H9 (cell line): Measurements from ENCODE around the gene GPR107. TPM values are rescaled to one million over a fixed set of nuclear protein-coding genes. Genes with fewer than 3 reads are reported as not detected.

Experiments
- DNase-seq: peaks from one replicate; pipeline ENCODE4 v3.0.0-alpha.2; 2017
- H2AFZ ChIP-seq: one replicate; pipeline ENCODE4 v1.6.1; 2013; ENCODE audit warnings: mild to moderate bottlenecking, low read length, control low read depth, moderate library complexity
- H2AK5ac ChIP-seq: 2 replicates; pipeline ENCODE4 v1.6.1; 2013; ENCODE audit warnings: low read length, control low read depth, mixed read lengths; ENCODE audit not compliant: insufficient read length
- H2BK120ac ChIP-seq: one replicate; pipeline ENCODE4 v1.6.1; 2013; ENCODE audit warnings: low read depth, mild to moderate bottlenecking, low read length, control low read depth, inconsistent platforms; ENCODE audit not compliant: poor library complexity, severe bottlenecking
- H2BK12ac ChIP-seq: 2 replicates; pipeline ENCODE4 v1.6.1; 2013; ENCODE audit warnings: low read length, control low read depth, mixed read lengths, low read depth; ENCODE audit not compliant: insufficient read length
- H2BK15ac ChIP-seq: 2 replicates; pipeline ENCODE4 v1.6.1; 2013; ENCODE audit warnings: low read depth, low read length, control low read depth
- H2BK20ac ChIP-seq: one replicate; pipeline ENCODE4 v1.6.1; 2013; ENCODE audit warnings: low read depth, mild to moderate bottlenecking, low read length, control low read depth, inconsistent platforms; ENCODE audit not compliant: poor library complexity, severe bottlenecking
- H2BK5ac ChIP-seq: 2 replicates; pipeline ENCODE4 v1.6.1; 2013; ENCODE audit warnings: low read length, control low read depth, mixed read lengths; ENCODE audit not compliant: insufficient read length
- H3K14ac ChIP-seq: 2 replicates; pipeline ENCODE4 v1.6.1; 2013; ENCODE audit warnings: low read length, control low read depth; ENCODE audit not compliant: insufficient read depth
- H3K18ac ChIP-seq: 2 replicates; pipeline ENCODE4 v1.6.1; 2013; ENCODE audit warnings: low read depth, mild to moderate bottlenecking, mixed read lengths, low read length, control low read depth; ENCODE audit not compliant: insufficient read length
- H3K23ac ChIP-seq: 2 replicates; pipeline ENCODE4 v1.6.1; 2013; ENCODE audit warnings: low read length, control low read depth, mixed read lengths, low read depth; ENCODE audit not compliant: insufficient read length
- H3K23me2 ChIP-seq: 2 replicates; pipeline ENCODE4 v1.6.1; 2013; ENCODE audit warnings: low read depth, mild to moderate bottlenecking, mixed read lengths, low read length, control low read depth; ENCODE audit not compliant: insufficient read length, poor library complexity, severe bottlenecking
- H3K27ac ChIP-seq: 2 replicates; pipeline ENCODE4 v1.5.1; 2013; ENCODE audit warnings: low read length, control low read depth, mixed read lengths, low read depth; ENCODE audit not compliant: insufficient read length
- H3K27me3 ChIP-seq: 2 replicates; pipeline ENCODE4 v1.6.1; 2013; ENCODE audit warnings: low read length, control low read depth, inconsistent platforms; ENCODE audit not compliant: insufficient read depth
- H3K4ac ChIP-seq: 2 replicates; pipeline ENCODE4 v1.6.1; 2013; ENCODE audit warnings: low read depth, mild to moderate bottlenecking, control low read depth, inconsistent platforms, low read length, moderate library complexity
- H3K4me1 ChIP-seq: 2 replicates; pipeline ENCODE4 v1.6.1; 2013; ENCODE audit warnings: low read length, control low read depth, inconsistent platforms; ENCODE audit not compliant: insufficient read depth
- H3K4me2 ChIP-seq: 2 replicates; pipeline ENCODE4 v1.6.1; 2013; ENCODE audit warnings: low read length, control low read depth, mixed read lengths; ENCODE audit not compliant: insufficient read length, insufficient read depth
- H3K56ac ChIP-seq: 2 replicates; pipeline ENCODE4 v1.6.1; 2013; ENCODE audit warnings: low read depth, mild to moderate bottlenecking, mixed read lengths, low read length, control low read depth; ENCODE audit not compliant: insufficient read length
- H3K79me1 ChIP-seq: 2 replicates; pipeline ENCODE4 v1.6.1; 2013; ENCODE audit warnings: low read depth, mild to moderate bottlenecking, moderate library complexity, low read length, control low read depth, inconsistent platforms; ENCODE audit not compliant: insufficient read depth, poor library complexity, severe bottlenecking
- H3K79me2 ChIP-seq: 2 replicates; pipeline ENCODE4 v1.6.1; 2013; ENCODE audit warnings: low read length, control low read depth, inconsistent platforms; ENCODE audit not compliant: insufficient read depth
- H3K9ac ChIP-seq: 2 replicates; pipeline ENCODE4 v1.6.1; 2013; ENCODE audit warnings: low read length, control low read depth, mixed read lengths; ENCODE audit not compliant: insufficient read length; ENCODE audit errors: extremely low read depth
- H3K9me3 ChIP-seq: one replicate; pipeline ENCODE4 v1.6.1; 2013; ENCODE audit warnings: low read depth, low read length, inconsistent platforms; ENCODE audit not compliant: control insufficient read depth
- H3T11ph ChIP-seq: one replicate; pipeline ENCODE4 v1.6.1; 2013; ENCODE audit warnings: mild to moderate bottlenecking, low read length, control low read depth, inconsistent platforms
- H4K20me1 ChIP-seq: one replicate; pipeline ENCODE4 v1.6.1; 2013; ENCODE audit not compliant: control insufficient read depth, insufficient read length, insufficient read depth
- H4K5ac ChIP-seq: 2 replicates; pipeline ENCODE4 v1.6.1; 2013; ENCODE audit warnings: low read depth, mild to moderate bottlenecking, mixed read lengths, low read length, control low read depth; ENCODE audit not compliant: insufficient read length
- H4K8ac ChIP-seq: replicated peaks from 2 replicates; pipeline ENCODE4 v1.6.1; 2013; ENCODE audit warnings: low read length, control low read depth, mixed read lengths, low read depth; ENCODE audit not compliant: insufficient read length
- H4K91ac ChIP-seq: 2 replicates; pipeline ENCODE4 v1.6.1; 2013; ENCODE audit warnings: low read depth, mild to moderate bottlenecking, moderate library complexity, mixed read lengths, low read length, control low read depth; ENCODE audit not compliant: insufficient read length
- H3K27ac Mint-ChIP-seq, 3 experiments: 2 replicates in 2 of 3; 3 replicates in 1 of 3; pipeline ENCODE4 v1.8.0; 2020 to 2021; ENCODE audit warnings: mixed read lengths in 3 of 3, mild to moderate bottlenecking in 1 of 3, moderate library complexity in 1 of 3
- H3K27me3 Mint-ChIP-seq: 2 replicates; pipeline ENCODE4 v1.8.0; 2021; ENCODE audit warnings: low read depth, mild to moderate bottlenecking, moderate library complexity, mixed read lengths
- H3K36me3 Mint-ChIP-seq, 3 experiments: 2 replicates in 2 of 3; 3 replicates in 1 of 3; pipeline ENCODE4 v1.8.0; 2020 to 2021; ENCODE audit warnings: low read depth in 3 of 3, mixed read lengths in 3 of 3; ENCODE audit not compliant: insufficient read depth in 1 of 3
- H3K4me1 Mint-ChIP-seq, 2 experiments: 2 replicates each; pipeline ENCODE4 v1.8.0; 2020; ENCODE audit warnings: mixed read lengths in 2 of 2
- H3K4me3 Mint-ChIP-seq, 2 experiments: 2 replicates in 1 of 2; 3 replicates in 1 of 2; pipeline ENCODE4 v1.8.0; 2020 to 2021; ENCODE audit warnings: mild to moderate bottlenecking in 2 of 2, mixed read lengths in 2 of 2, moderate library complexity in 1 of 2
- H3K9me3 Mint-ChIP-seq, 2 experiments: 2 replicates in 1 of 2; 3 replicates in 1 of 2; pipeline ENCODE4 v1.8.0; 2020; ENCODE audit warnings: mild to moderate bottlenecking in 2 of 2, mixed read lengths in 2 of 2, moderate library complexity in 1 of 2
- CTCF ChIP-seq: fragments of 200-600 bp; sonication (generic); conservative IDR thresholded peaks from 3 replicates; pipeline ENCODE4 v1.8.0; 2021; ENCODE audit warnings: antibody characterized with exemption, mild to moderate bottlenecking
- WGBS: extraction: QIAGEN DNeasy Blood & Tissue Kit; methylation state at CpG from one replicate; pipeline ENCODE4 v1.1.7; 2013; ENCODE audit warnings: missing lambda C conversion rate, low lambda C conversion rate, mixed read lengths; ENCODE audit not compliant: insufficient read length; ENCODE audit errors: extremely low coverage; 5-methylcytosine and 5-hydroxymethylcytosine counted together
- total RNA-seq: library from RNA; stranded (reverse); gene quantifications from 2 replicates; pipeline ENCODE4 v1.2.1, GENCODE V29; 2021

GPR107 gene
- total RNA-seq, 1 experiment from 2014 or later = 38.0 TPM

GRCh38 chr9:130124085-130124860, 70.6 kb downstream of the GPR107 start:
- H3K4me3 Mint-ChIP-seq = no peak overlapping the region
- no peak overlapping the region for H3T11ph ChIP-seq
- no peak overlapping the region for H2BK5ac ChIP-seq
- no peak overlapping the region for H3K27ac Mint-ChIP-seq
- H3K23me2 ChIP-seq = no peaks in the 10 kb centered on the region
- H2BK20ac ChIP-seq = no peak overlapping the region
- no CpG with 5 or more reads among the region's 7 CpGs for WGBS
- H3K9me3 ChIP-seq = no peaks in the 10 kb centered on the region
- H3K79me1 ChIP-seq = no peaks in the 10 kb centered on the region
- TF ChIP-seq CTCF = no peak
- H3K23ac ChIP-seq = no peak overlapping the region
- H4K91ac ChIP-seq = no peak overlapping the region
- peaks cover 0 to 51% (median 29%) of the 10 kb centered on the region in 3 experiments; a peak in 5 of 7 replicates for H3K36me3 Mint-ChIP-seq
- peaks cover 15 to 29% of the 10 kb centered on the region in 2 experiments for H3K4me1 Mint-ChIP-seq
- no peak overlapping the region for H4K8ac ChIP-seq
- H3K27me3 ChIP-seq = no peaks in the 10 kb centered on the region
- no peak for DNase-seq
- H2BK120ac ChIP-seq = no peak overlapping the region
- H2AFZ ChIP-seq = no peak overlapping the region
- no peak overlapping the region for H2BK15ac ChIP-seq
- no peaks in the 10 kb centered on the region for H3K79me2 ChIP-seq
- H3K27ac ChIP-seq = no peak overlapping the region
- H3K9ac ChIP-seq = no peak overlapping the region
- H3K9me3 Mint-ChIP-seq = no peaks in the 10 kb centered on the region
- no peak overlapping the region for H2BK12ac ChIP-seq
- no peak overlapping the region for H3K18ac ChIP-seq
- no peaks in the 10 kb centered on the region for H3K4me1 ChIP-seq
- no peak overlapping the region for H2AK5ac ChIP-seq
- no peaks in the 10 kb centered on the region for H3K27me3 Mint-ChIP-seq
- no peak overlapping the region for H3K4ac ChIP-seq
- no peak overlapping the region for H3K14ac ChIP-seq
- no peak overlapping the region for H3K4me2 ChIP-seq
- no peak overlapping the region for H4K5ac ChIP-seq
- H3K56ac ChIP-seq = no peak overlapping the region
- no peaks in the 10 kb centered on the region for H4K20me1 ChIP-seq
